ENCODE measurements around the gene ZFP64.

DNA sequence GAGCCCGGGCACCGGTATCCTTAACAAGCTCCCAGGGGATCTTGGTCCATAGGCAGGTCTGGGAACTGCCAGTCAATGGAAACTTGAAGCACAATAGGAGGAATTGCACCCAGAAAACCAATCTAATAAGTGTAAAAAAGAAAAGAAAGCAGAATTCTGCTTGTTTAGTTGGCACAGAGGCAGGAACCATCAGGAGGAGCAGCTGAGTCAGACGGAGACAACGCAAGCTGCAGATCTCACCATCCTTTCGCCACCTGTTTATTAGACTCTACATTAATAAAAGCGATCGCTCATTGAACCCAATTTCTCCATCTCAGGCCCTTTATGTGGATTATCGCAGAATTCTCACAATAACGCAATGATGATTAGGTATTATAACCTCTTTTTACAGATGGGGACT lies 9.8 kb downstream of the ZFP64 start:
- TF ChIP-seq GATA3 (IDR thresholded peaks at IDR 0.05; ENCODE audit: low read depth, low read length) = no peak
- TF ChIP-seq GATA2 (IDR thresholded peaks at IDR 0.05; ENCODE audit: low read depth, low read length) = no peak
